Measurements from ENCODE around the gene DAZAP2. TPM values are rescaled to one million over a fixed set of nuclear protein-coding genes. Genes with fewer than 3 reads are reported as not detected.

Gene DAZAP2
- total and polyA plus RNA-seq, 2 experiments from 2014 or later: 277 to 348 TPM

DNA sequence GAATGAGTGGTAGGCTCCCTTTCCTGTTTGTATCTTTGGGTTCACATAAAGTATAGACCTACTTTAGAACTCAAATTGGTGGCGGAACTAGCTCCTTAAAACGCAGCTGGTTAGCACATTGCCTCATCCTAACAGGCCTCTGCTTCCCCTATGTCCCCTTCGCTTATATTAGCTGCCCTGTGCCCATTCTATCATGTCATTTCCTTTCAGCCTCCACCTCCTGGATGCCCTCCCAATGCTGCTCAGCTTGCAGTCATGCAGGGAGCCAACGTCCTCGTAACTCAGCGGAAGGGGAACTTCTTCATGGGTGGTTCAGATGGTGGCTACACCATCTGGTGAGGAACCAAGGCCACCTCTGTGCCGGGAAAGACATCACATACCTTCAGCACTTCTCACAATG is 3.5 kb downstream of the DAZAP2 start:
- Histone ChIP-seq H3K9me3 (ENCODE audit: low read depth) (no peaks in the 10 kb centered on the region), H3K4me3 (no peak overlapping the region), H3K27me3 (no peaks in the 10 kb centered on the region), H3K9me2 (replicated peaks; ENCODE audit: insufficient read depth) (no peaks in the 10 kb centered on the region), H2AFZ (no peak overlapping the region), H3K4me2 (no peak overlapping the region), H3K36me3 (replicated peaks; ENCODE audit: insufficient read depth, low read depth) (peaks cover 5% of the 10 kb centered on the region), H3K4me1 (ENCODE audit: insufficient read depth) (peaks cover 7% of the 10 kb centered on the region), H4K20me1 (ENCODE audit: insufficient read depth, poor library complexity, severe bottlenecking) (peaks cover 2% of the 10 kb centered on the region), H3K79me2 (peaks cover 24% of the 10 kb centered on the region), H3K27ac (no peak overlapping the region)
- no peak for DNase-seq (ENCODE audit: low spot score)
- no peak for TF ChIP-seq EZH2 (IDR thresholded peaks at IDR 0.05; ENCODE audit: borderline replicate concordance)
- no peak for TF ChIP-seq EZH2phosphoT487 (IDR thresholded peaks at IDR 0.05; ENCODE audit: low read depth, severe bottlenecking, unreplicated experiment)
- TF ChIP-seq, protein P1, sequence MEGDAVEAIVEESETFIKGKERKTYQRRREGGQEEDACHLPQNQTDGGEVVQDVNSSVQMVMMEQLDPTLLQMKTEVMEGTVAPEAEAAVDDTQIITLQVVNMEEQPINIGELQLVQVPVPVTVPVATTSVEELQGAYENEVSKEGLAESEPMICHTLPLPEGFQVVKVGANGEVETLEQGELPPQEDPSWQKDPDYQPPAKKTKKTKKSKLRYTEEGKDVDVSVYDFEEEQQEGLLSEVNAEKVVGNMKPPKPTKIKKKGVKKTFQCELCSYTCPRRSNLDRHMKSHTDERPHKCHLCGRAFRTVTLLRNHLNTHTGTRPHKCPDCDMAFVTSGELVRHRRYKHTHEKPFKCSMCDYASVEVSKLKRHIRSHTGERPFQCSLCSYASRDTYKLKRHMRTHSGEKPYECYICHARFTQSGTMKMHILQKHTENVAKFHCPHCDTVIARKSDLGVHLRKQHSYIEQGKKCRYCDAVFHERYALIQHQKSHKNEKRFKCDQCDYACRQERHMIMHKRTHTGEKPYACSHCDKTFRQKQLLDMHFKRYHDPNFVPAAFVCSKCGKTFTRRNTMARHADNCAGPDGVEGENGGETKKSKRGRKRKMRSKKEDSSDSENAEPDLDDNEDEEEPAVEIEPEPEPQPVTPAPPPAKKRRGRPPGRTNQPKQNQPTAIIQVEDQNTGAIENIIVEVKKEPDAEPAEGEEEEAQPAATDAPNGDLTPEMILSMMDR (IDR thresholded peaks at IDR 0.05; ENCODE audit: poor library complexity): no peak
- WGBS (ENCODE audit: low lambda C conversion rate, missing lambda C conversion rate): 95% methylated on average over 7 of the region's 7 CpGs

DNA sequence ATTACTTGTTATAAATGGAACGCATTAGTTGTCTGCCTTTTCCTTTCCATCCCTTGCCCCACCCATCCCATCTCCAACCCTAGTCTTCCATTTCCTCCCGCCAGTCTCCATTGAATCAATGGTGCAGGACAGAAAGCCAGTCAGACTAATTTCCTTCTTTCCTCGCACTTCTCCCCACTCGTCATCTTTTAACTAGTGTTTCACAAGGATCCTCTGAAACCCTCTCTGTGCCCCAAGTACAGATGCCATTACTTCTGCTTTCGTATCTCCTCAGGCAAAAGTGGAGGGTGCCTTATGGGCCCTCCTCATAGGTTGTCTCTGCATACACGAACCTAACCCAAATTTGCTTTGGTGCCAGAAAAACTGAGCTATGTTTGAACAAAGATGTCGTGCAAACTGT is 4.2 kb downstream of the DAZAP2 start:
- no peak overlapping the region for H3K27ac ChIP-seq
- H3K9me2 ChIP-seq (replicated peaks; ENCODE audit: insufficient read depth): no peaks in the 10 kb centered on the region
- TF ChIP-seq EZH2phosphoT487 (IDR thresholded peaks at IDR 0.05; ENCODE audit: low read depth, severe bottlenecking, unreplicated experiment): no peak
- no peak for TF ChIP-seq EZH2 (IDR thresholded peaks at IDR 0.05; ENCODE audit: borderline replicate concordance)
- TF ChIP-seq, protein P1 (IDR thresholded peaks at IDR 0.05; ENCODE audit: poor library complexity): no peak
- H2AFZ ChIP-seq: no peak overlapping the region
- H3K36me3 ChIP-seq (replicated peaks; ENCODE audit: insufficient read depth, low read depth): peaks cover 5% of the 10 kb centered on the region
- H4K20me1 ChIP-seq (ENCODE audit: insufficient read depth, poor library complexity, severe bottlenecking): peaks cover 2% of the 10 kb centered on the region
- H3K79me2 ChIP-seq: peaks cover 24% of the 10 kb centered on the region
- no peak overlapping the region for H3K4me3 ChIP-seq
- no peaks in the 10 kb centered on the region for H3K27me3 ChIP-seq
- no peak for DNase-seq (ENCODE audit: low spot score)
- no peak overlapping the region for H3K4me2 ChIP-seq
- no peaks in the 10 kb centered on the region for H3K9me3 ChIP-seq (ENCODE audit: low read depth)
- peaks cover 9% of the 10 kb centered on the region for H3K4me1 ChIP-seq (ENCODE audit: insufficient read depth)
- WGBS (ENCODE audit: low lambda C conversion rate, missing lambda C conversion rate): 95% methylated on average over 7 of the region's 7 CpGs

DNA sequence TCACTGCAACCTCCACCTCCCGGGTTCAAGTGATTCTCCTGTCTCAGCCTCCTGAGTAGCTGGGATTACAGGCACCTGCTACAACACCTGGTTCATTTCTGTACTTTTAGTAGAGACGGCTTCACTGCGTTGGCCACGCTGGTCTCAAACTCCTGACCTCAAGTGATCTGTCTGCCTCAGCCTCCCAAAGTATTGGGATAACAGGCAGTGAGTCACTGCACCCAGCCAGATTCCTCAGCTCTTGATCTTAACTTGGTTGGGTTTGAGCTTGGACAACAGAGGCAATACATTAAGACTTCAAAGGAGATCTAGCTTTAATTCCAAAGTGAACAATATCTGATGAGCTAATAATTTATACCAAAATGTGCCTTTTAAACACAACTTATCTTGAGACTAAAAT is 5.6 kb downstream of the DAZAP2 start:
- Histone ChIP-seq H3K4me1 (ENCODE audit: insufficient read depth) (peaks cover 9% of the 10 kb centered on the region), H2AFZ (no peak overlapping the region), H3K9me2 (replicated peaks; ENCODE audit: insufficient read depth) (no peaks in the 10 kb centered on the region), H3K4me2 (no peak overlapping the region), H4K20me1 (ENCODE audit: insufficient read depth, poor library complexity, severe bottlenecking) (peaks cover 2% of the 10 kb centered on the region), H3K27ac (no peak overlapping the region), H3K36me3 (replicated peaks; ENCODE audit: insufficient read depth, low read depth) (peaks cover 5% of the 10 kb centered on the region), H3K4me3 (no peak overlapping the region), H3K9me3 (ENCODE audit: low read depth) (no peaks in the 10 kb centered on the region), H3K27me3 (no peaks in the 10 kb centered on the region), H3K79me2 (peaks cover 24% of the 10 kb centered on the region)
- WGBS (ENCODE audit: low lambda C conversion rate, missing lambda C conversion rate): 78% methylated on average over 4 of the region's 4 CpGs
- TF ChIP-seq, protein P1 (IDR thresholded peaks at IDR 0.05; ENCODE audit: poor library complexity): no peak
- TF ChIP-seq EZH2 (IDR thresholded peaks at IDR 0.05; ENCODE audit: borderline replicate concordance): no peak
- no peak for TF ChIP-seq EZH2phosphoT487 (IDR thresholded peaks at IDR 0.05; ENCODE audit: low read depth, severe bottlenecking, unreplicated experiment)
- DNase-seq (ENCODE audit: low spot score): no peak

All from hepatocyte (in vitro differentiated cells).